Heart right ventricle (tissue), 16 donors: ENCODE results near the gene ABHD18. TPM values are rescaled to one million over a fixed set of nuclear protein-coding genes. Genes with fewer than 3 reads are reported as not detected.

Experiments
- ATAC-seq, 8 donors: fragments of 200-7000 bp; cut with Tn5 transposase; one replicate each; pipeline ENCODE4 v1.9.1; 2020; ENCODE audit warnings: mild to moderate bottlenecking in 8 of 8, moderate library complexity in 8 of 8, moderate number of reproducible peaks in 1 of 8
- DNase-seq, 2 donors: peaks; one replicate each; pipeline ENCODE4 v3.0.0-alpha.2; 2020
- H3K27ac ChIP-seq, 10 donors: fragments of 200-600 bp; sonication (generic) in 2 of 10; one replicate each; pipeline versions ENCODE4 v1.5.0 to v1.8.0; 2020 to 2022; ENCODE audit warnings: mild to moderate bottlenecking in 3 of 10
- H3K27me3 ChIP-seq, 7 donors: fragments of 200-600 bp; one replicate each; pipeline ENCODE4 v1.8.0; 2021 to 2022; ENCODE audit warnings: mild to moderate bottlenecking in 2 of 7
- H3K36me3 ChIP-seq, 9 donors: fragments of 200-600 bp; sonication (generic) in 1 of 9; one replicate each; pipeline versions ENCODE4 v1.5.0 to v1.8.0; 2020 to 2022; ENCODE audit warnings: mild to moderate bottlenecking in 2 of 9
- H3K4me1 ChIP-seq, 9 donors: fragments of 200-600 bp; sonication (generic) in 1 of 9; one replicate each; pipeline versions ENCODE4 v1.5.0 to v1.8.0; 2020 to 2022; ENCODE audit warnings: mild to moderate bottlenecking in 4 of 9
- H3K4me3 ChIP-seq, 10 donors: fragments of 200-600 bp; sonication (generic) in 2 of 10; one replicate each; pipeline versions ENCODE4 v1.5.0 to v1.8.0; 2020 to 2022; ENCODE audit warnings: mild to moderate bottlenecking in 7 of 10, moderate library complexity in 2 of 10
- H3K9me3 ChIP-seq, 11 donors: fragments of 200-600 bp in 10 of 11; sonication (generic) in 2 of 11; one replicate each; pipeline versions ENCODE4 v1.5.0 to v1.8.0; 2013 to 2022; ENCODE audit warnings: mild to moderate bottlenecking in 2 of 11, control low read depth in 1 of 11, moderate library complexity in 1 of 11
- CTCF ChIP-seq, 9 donors: fragments of 200-600 bp; sonication (generic) in 2 of 9; IDR thresholded peaks; one replicate each; pipeline versions ENCODE4 v1.5.0 to v1.8.0; 2021 to 2022; ENCODE audit warnings: antibody characterized with exemption in 9 of 9, mild to moderate bottlenecking in 5 of 9, moderate library complexity in 1 of 9
- WGBS, 2 donors: extraction: QIAGEN DNeasy Blood & Tissue Kit; methylation state at CpG; one replicate each; pipeline ENCODE4 v1.1.7; 2013; ENCODE audit warnings: inconsistent platforms in 1 of 2; 5-methylcytosine and 5-hydroxymethylcytosine counted together
- intact Hi-C, 10 donors: fragments of 100-400 bp; cut with DNase I; formaldehyde crosslinking; loops; one replicate each; pipeline versions ENCODE4 v1.11.1 to v1.14.2; 2022
- polyA plus RNA-seq, 2 donors: library from polyadenylated mRNA; stranded (reverse); fragments of 200-250 nt; gene quantifications; one replicate each; pipeline ENCODE4 v1.2.3, GENCODE V29; 2013
- total RNA-seq, 10 donors: library from RNA; stranded (reverse); fragmentation: NEBNext Ultra II Directional in 3 of 10; extraction: Animal tissue kit (Norgen Biotek cat#: 25700) in 3 of 10; gene quantifications; one replicate each; pipeline versions ENCODE4 v1.2.1 to v1.2.4, GENCODE V29; 2021 to 2023
- donor health status: Arrhythmogenic right ventricular cardiomyopathy.
- donor health status: ischemic (EF 13 %, LVEDD 7.1; RV severe dilation, severe dysfunction).
- donor health status: healthy with polysubstance abuse.
- donor health status: DM: no; HTN: yes; CAD: no.
- donor health status: DM: no; HTN: no; CAD: no.
- donor health status: ischemic (EF 25% LVEDD 6.9; RV normal size, moderate dysfunction).
- donor health status: ischemic (EF 25% LVEDD 5.7; RV mildly dilated, moderate dysfunction).
- donor health status: healthy.
- donor health status: DM: yes; HTN: yes; CAD: no.
- donor health status: Ischemic cardiomyopathy.
- donor health status: ischemic (EF 35%, LVEDD 5.7; RV mildly dilated, moderate dysfunction).
- donor health status: nonischemic (EF 11% LVEDD 7.7; RV severe dilation, severe dysfunction).
- donor health status: DM: yes; HTN: yes; CAD: no.
- donor health status: PGD.
- donor health status: ischemic (EF 29% LVEDD 5.4; RV normal size, mild dysfunction).
- donor health status: nonischemic (EF 23%, LVEDD 6.1; RV moderate dilation, normal function).

The ABHD18 gene
- total and polyA plus RNA-seq, 12 donors, result 4.7 to 55.9 (median 18.2) TPM

- DNase-seq, result no peak
- H3K9me3 ChIP-seq, result no peaks in the 10 kb centered on the region
- peaks cover 0 to 9% (median 0%) of the 10 kb centered on the region in 9 donors for H3K4me1 ChIP-seq
- intact Hi-C loops, result no loop called here
- no peak for TF ChIP-seq CTCF (IDR thresholded peaks at IDR 0.05)
- H3K36me3 ChIP-seq, result no peaks in the 10 kb centered on the region
- H3K27me3 ChIP-seq, result no peaks in the 10 kb centered on the region
- no peak overlapping the region for H3K4me3 ChIP-seq
- H3K27ac ChIP-seq, result no peak overlapping the region
- no peak for ATAC-seq
Measured at GRCh38 chr4:128056396-128056795, 91.2 kb downstream of the ABHD18 start.

GRCh38 chr4:128060121-128060698, 95.0 kb downstream of the ABHD18 start:
- H3K36me3 ChIP-seq, result no peaks in the 10 kb centered on the region
- peak overlapping the region; percentile 36 to 85 (median 72) for H3K4me3 ChIP-seq
- 27 to 32% methylated on average over 21 of the region's 21 CpGs for WGBS, 2 donors
- DNase-seq (no peak), ATAC-seq (no peak)
- TF ChIP-seq CTCF (IDR thresholded peaks at IDR 0.05), result no peak
- H3K9me3 ChIP-seq, result no peaks in the 10 kb centered on the region
- peak overlapping the region; percentile 76 to 98 (median 94) for H3K27ac ChIP-seq
- intact Hi-C loops, result loop anchor here in 5 of 10 donors (5.0 to 10.0 kb wide), 4 partner anchors 93 to 225 kb away; partner anchors contain the start of genes ABHD18 (in 4 of the 5), MFSD8 (in 4 of the 5), PGRMC2 (in 1 of the 5) and PLK4 (in 1 of the 5)
- peaks cover 0 to 24% (median 9%) of the 10 kb centered on the region in 9 donors for H3K4me1 ChIP-seq
- H3K27me3 ChIP-seq, result no peaks in the 10 kb centered on the region

- Histone ChIP-seq H3K36me3 (no peaks in the 10 kb centered on the region), H3K27ac (peak within 1 kb of the TSS; percentile 76 to 98 (median 94)), H3K27me3 (no peaks in the 10 kb centered on the region), H3K4me3 (peak within 1 kb of the TSS; percentile 58 to 85 (median 73)), H3K9me3 (no peaks in the 10 kb centered on the region), H3K4me1 (peaks cover 0 to 24% (median 9%) of the 10 kb centered on the region in 9 donors)
- peak; percentile 95 to 96 for DNase-seq
- intact Hi-C loops, result loop anchor here in 5 of 10 donors (5.0 to 10.0 kb wide), 4 partner anchors 94 to 224 kb away; partner anchors contain the start of genes ABHD18 (in 4 of the 5), MFSD8 (in 4 of the 5), PGRMC2 (in 1 of the 5) and PLK4 (in 1 of the 5)
- peak; percentile 96 to 98 (median 97) for ATAC-seq
- WGBS, 2 donors, result 0 to 1% methylated on average over 91 to 112 of the region's 112 CpGs
- peak in 2 of 9 donors; percentile 10 to 11 for TF ChIP-seq CTCF (IDR thresholded peaks at IDR 0.05)
Measured at GRCh38 chr4:128060699-128061565, 95.7 kb downstream of the ABHD18 start, which contains the start of gene LARP1B. Gene LARP1B (plus strand): TSS chr4:128061312. CDS start chr4:128074952, 13,640 bp downstream.
